GM18909 (cell line): Measurements from ENCODE around the gene VPS33B.
"Not testable (repeated sequence)": the region's sequence is repeated elsewhere in the genome, so short reads cannot be mapped to it uniquely, and the experiment has no call there.

Experiments
- ATAC-seq: cut with Tn5 transposase; IDR thresholded peaks from one replicate; pipeline ENCODE4 v1.9.1; 2021; ENCODE audit warnings: mild to moderate bottlenecking; ENCODE audit not compliant: unreplicated experiment, poor library complexity

The VPS33B gene

GRCh38 chr15:91032919-91033803 is 10.8 kb upstream of the VPS33B start:
- no peak for ATAC-seq

- no peak for ATAC-seq
Observed at GRCh38 chr15:91031796-91032195, 9.4 kb upstream of the VPS33B start.

- ATAC-seq: no peak
Observed at GRCh38 chr15:91027677-91028076, 5.3 kb upstream of the VPS33B start.

GRCh38 chr15:91023720-91024119 is 1.3 kb upstream of the VPS33B start:
- no peak for ATAC-seq

- ATAC-seq: peak; percentile 28
Observed at GRCh38 chr15:91022832-91023129, 387 bp upstream of the VPS33B start.

- ATAC-seq: peak; percentile 8
Observed at GRCh38 chr15:91021516-91022074, 799 bp downstream of the VPS33B start.

GRCh38 chr15:91018158-91018557 is 4.2 kb downstream of the VPS33B start:
- ATAC-seq: no peak

- no peak for ATAC-seq
Observed at GRCh38 chr15:91017716-91018115, 4.7 kb downstream of the VPS33B start.

GRCh38 chr15:91013701-91014100 is 8.7 kb downstream of the VPS33B start:
- ATAC-seq: not testable (repeated sequence)

- ATAC-seq: no peak
Observed at GRCh38 chr15:91007266-91007665, 15.1 kb downstream of the VPS33B start.

GRCh38 chr15:91001209-91001608 is 21.2 kb downstream of the VPS33B start:
- ATAC-seq: no peak

GRCh38 chr15:90998737-90999136 is 23.7 kb downstream of the VPS33B start:
- ATAC-seq: no peak

- ATAC-seq: peak; percentile 96
Observed at GRCh38 chr15:90994417-90995311, 27.7 kb downstream of the VPS33B start, which contains the start of gene PRC1. TSS of gene PRC1 (minus strand) at chr15:90994535. CDS start at chr15:90994417, 118 bp downstream.

GRCh38 chr15:90994059-90994416 is 28.4 kb downstream of the VPS33B start:
- ATAC-seq: peak; percentile 11

GRCh38 chr15:90991587-90992285 is 30.7 kb downstream of the VPS33B start:
- ATAC-seq: no peak

GRCh38 chr15:90990446-90990845 is 31.9 kb downstream of the VPS33B start:
- ATAC-seq: no peak

- ATAC-seq: no peak
Observed at GRCh38 chr15:90989040-90989768, 33.2 kb downstream of the VPS33B start.

- ATAC-seq: no peak
Observed at GRCh38 chr15:90988296-90988695, 34.1 kb downstream of the VPS33B start.

GRCh38 chr15:90987561-90988141 is 34.7 kb downstream of the VPS33B start:
- ATAC-seq: no peak
